A549 (cell line): ENCODE measurements around the gene TNNI2. TPM values are rescaled to one million over a fixed set of nuclear protein-coding genes. Genes with fewer than 3 reads are reported as not detected.

Experiments
- ATAC-seq, 2 experiments: fragments of 200-7000 bp in 1 of 2; fragments of >200 bp in 1 of 2; cut with Nextera tagmentation in 1 of 2; cut with Tn5 transposase in 1 of 2; 3 replicates each; pipeline versions ENCODE4 v1.8.0 to v1.9.1; 2018 to 2020; ENCODE audit warnings: mild to moderate bottlenecking in 1 of 2, moderate library complexity in 1 of 2
- CTCF ChIA-PET: fragments of 300-600 bp; sonication (Branson Sonifier 250); formaldehyde crosslinking; extraction: SDS; loops from one replicate; lab custom pipeline; 2021; ENCODE audit warnings: antibody characterized with exemption, inconsistent platforms; lab: Yijun Ruan, JAX
- POLR2A ChIA-PET: fragments of 350-600 bp; formaldehyde crosslinking; extraction: SDS; loops from one replicate; lab custom pipeline; 2021; ENCODE audit warnings: antibody characterized with exemption, inconsistent platforms; lab: Yijun Ruan, JAX
- DNase-seq, 2 experiments: peaks; one replicate each; pipeline versions ENCODE4 v3.0.0 to v3.0.0-alpha.2; 2011 to 2016; ENCODE audit warnings: low read depth in 1 of 2, low spot score in 1 of 2
- FAIRE-seq: peaks from 2 replicates; lab custom pipeline; 2011; peaks lifted over from hg19 to GRCh38; lab: Jason Lieb, UNC
- H3K27ac ChIP-seq, 2 experiments: fragments of >200 bp; sonication (Bioruptor Twin); formaldehyde crosslinking; 3 replicates each; pipeline ENCODE4 v1.5.1; 2016 to 2017
- H3K4me1 ChIP-seq: fragments of >200 bp; sonication (Bioruptor Twin); formaldehyde crosslinking; 3 replicates; pipeline ENCODE4 v1.6.1; 2016
- H3K4me2 ChIP-seq: fragments of >200 bp; sonication (Bioruptor Twin); formaldehyde crosslinking; 3 replicates; pipeline ENCODE4 v1.6.1; 2016
- H3K4me3 ChIP-seq: fragments of >200 bp; sonication (Bioruptor Twin); formaldehyde crosslinking; 3 replicates; pipeline ENCODE4 v1.5.1; 2016
- H3K9me3 ChIP-seq: fragments of >200 bp; sonication (Bioruptor Twin); formaldehyde crosslinking; 3 replicates; pipeline ENCODE4 v1.6.1; 2016
- BCL3 ChIP-seq: fragments of >200 bp; sonication (Bioruptor Twin); formaldehyde crosslinking; IDR thresholded peaks from 3 replicates; pipeline ENCODE4 v1.6.1; 2016
- BHLHE40 ChIP-seq: IDR thresholded peaks from 2 replicates; pipeline ENCODE4 v1.6.1; 2012; ENCODE audit warnings: low read depth, low read length, inconsistent platforms
- CBX8 ChIP-seq: fragments of 200-600 bp; sonication (generic); IDR thresholded peaks from 2 replicates; pipeline ENCODE4 v1.6.1; 2016
- CEBPB ChIP-seq, 2 experiments: fragments of >200 bp in 1 of 2; sonication (Bioruptor Twin) in 1 of 2; formaldehyde crosslinking in 1 of 2; IDR thresholded peaks; 2 replicates each; pipeline ENCODE4 v1.6.1; 2012 to 2016
- CHD4 ChIP-seq: fragments of 200-600 bp; sonication (generic); IDR thresholded peaks from 2 replicates; pipeline ENCODE4 v1.6.1; 2016; ENCODE audit warnings: antibody characterized with exemption, mild to moderate bottlenecking, borderline replicate concordance
- EHMT2 ChIP-seq: fragments of 200-600 bp; sonication (generic); IDR thresholded peaks from 2 replicates; pipeline ENCODE4 v1.6.1; 2016; ENCODE audit warnings: antibody characterized with exemption, low read depth, mild to moderate bottlenecking, moderate library complexity
- ESRRA ChIP-seq: fragments of 150-350 bp; IDR thresholded peaks from 2 replicates; pipeline ENCODE4 v1.6.1; 2014; ENCODE audit warnings: mild to moderate bottlenecking, low read length, borderline replicate concordance
- FOSB ChIP-seq: fragments of 250-450 bp; sonication (Bioruptor Pico); IDR thresholded peaks from 2 replicates; pipeline ENCODE4 v1.5.0; 2020; ENCODE audit warnings: mild to moderate bottlenecking, moderate library complexity
- FOXS1 ChIP-seq: fragments of 250-450 bp; sonication (Bioruptor Pico); IDR thresholded peaks from 2 replicates; pipeline ENCODE4 v1.5.0; 2020; ENCODE audit warnings: mild to moderate bottlenecking, moderate library complexity
- GATA3 ChIP-seq: IDR thresholded peaks from 2 replicates; pipeline ENCODE4 v1.6.1; 2012; ENCODE audit warnings: borderline replicate concordance
- HES2 ChIP-seq: fragments of >200 bp; sonication (Bioruptor Twin); formaldehyde crosslinking; IDR thresholded peaks from 2 replicates; pipeline ENCODE4 v1.6.1; 2016
- HEYL ChIP-seq: fragments of 250-450 bp; sonication (Bioruptor Pico); IDR thresholded peaks from 2 replicates; pipeline ENCODE4 v1.8.0; 2021; ENCODE audit warnings: mild to moderate bottlenecking, moderate library complexity
- HOXB5 ChIP-seq: fragments of 250-450 bp; sonication (Bioruptor Pico); IDR thresholded peaks from 2 replicates; pipeline ENCODE4 v1.5.0; 2020; ENCODE audit warnings: mild to moderate bottlenecking, moderate library complexity
- JUNB ChIP-seq: fragments of >200 bp; sonication (Bioruptor Twin); formaldehyde crosslinking; IDR thresholded peaks from 2 replicates; pipeline ENCODE4 v1.6.1; 2016
- KDM1A ChIP-seq: fragments of 200-600 bp; sonication (generic); IDR thresholded peaks from 2 replicates; pipeline ENCODE4 v1.6.1; 2016; ENCODE audit warnings: low read depth, mild to moderate bottlenecking
- KDM5A ChIP-seq: fragments of 200-600 bp; sonication (generic); IDR thresholded peaks from 2 replicates; pipeline ENCODE4 v1.6.1; 2016; ENCODE audit warnings: antibody characterized with exemption, mild to moderate bottlenecking
- NPAS2 ChIP-seq: fragments of 250-450 bp; sonication (Bioruptor Pico); IDR thresholded peaks from 2 replicates; pipeline ENCODE4 v1.8.0; 2022; ENCODE audit warnings: mild to moderate bottlenecking, moderate library complexity, borderline replicate concordance
- PHF8 ChIP-seq: fragments of 200-600 bp; sonication (generic); IDR thresholded peaks from 2 replicates; pipeline ENCODE4 v1.6.1; 2016; ENCODE audit warnings: low read depth, mild to moderate bottlenecking, antibody characterized with exemption, moderate library complexity, borderline replicate concordance
- RAD21 ChIP-seq, 2 experiments: fragments of >200 bp in 1 of 2; sonication (Bioruptor Twin) in 1 of 2; formaldehyde crosslinking in 1 of 2; IDR thresholded peaks in 1 of 2; conservative IDR thresholded peaks in 1 of 2; 2 replicates in 1 of 2; 3 replicates in 1 of 2; pipeline ENCODE4 v1.6.1; 2012 to 2018; ENCODE audit warnings: inconsistent platforms in 1 of 2
- RARB ChIP-seq: fragments of 250-450 bp; sonication (Bioruptor Pico); IDR thresholded peaks from 2 replicates; pipeline ENCODE4 v1.8.0; 2021; ENCODE audit warnings: mild to moderate bottlenecking, moderate library complexity
- RCOR1 ChIP-seq: fragments of 150-350 bp; IDR thresholded peaks from 2 replicates; pipeline ENCODE4 v1.6.1; 2014; ENCODE audit warnings: antibody characterized with exemption, low read length, low read depth
- REST ChIP-seq: fragments of 200-600 bp; sonication (generic); IDR thresholded peaks from 2 replicates; pipeline ENCODE4 v1.6.1; 2016; ENCODE audit warnings: antibody characterized with exemption, mild to moderate bottlenecking, moderate library complexity
- RNF2 ChIP-seq: fragments of 200-600 bp; sonication (generic); IDR thresholded peaks from 2 replicates; pipeline ENCODE4 v1.6.1; 2016; ENCODE audit warnings: low read depth, mild to moderate bottlenecking, antibody characterized with exemption, moderate library complexity, borderline replicate concordance
- ZC3H11A ChIP-seq: fragments of 450-650 bp; IDR thresholded peaks from 2 replicates; pipeline ENCODE4 v1.6.1; 2014; ENCODE audit warnings: antibody characterized with exemption, mild to moderate bottlenecking
- WGBS: methylation state at CpG from one replicate; pipeline ENCODE4 v1.1.6; 2017; ENCODE audit errors: missing lambda C conversion rate; 5-methylcytosine and 5-hydroxymethylcytosine counted together
- polyA plus RNA-seq, 4 experiments: library from polyadenylated mRNA; depleted of rRNA in 3 of 4; stranded (reverse); fragments of >200 nt; fragmentation: RNase III in 1 of 4; extraction: RNeasy Plus Mini Kit Qiagen cat#74134 plus additional on column Dnase treatment in 1 of 4; gene quantifications; 2 replicates in 3 of 4; 3 replicates in 1 of 4; pipeline ENCODE4 v1.2.3, GENCODE V29; 2011 to 2017
- TF ChIP-seq, protein P1 (sequence below): IDR thresholded peaks from 2 replicates; pipeline ENCODE4 v1.6.1; 2012

The TNNI2 gene
- polyA plus RNA-seq, 2 of the 4 experiments (the other 2 are of a cell fraction) = not detected

GRCh38 chr11:1887451-1888346, 48.9 kb downstream of the TNNI2 start (continued):
- TF ChIP-seq BCL3 (no peak), NPAS2 (CRISPR knock-in tag) (no peak)

DNA sequence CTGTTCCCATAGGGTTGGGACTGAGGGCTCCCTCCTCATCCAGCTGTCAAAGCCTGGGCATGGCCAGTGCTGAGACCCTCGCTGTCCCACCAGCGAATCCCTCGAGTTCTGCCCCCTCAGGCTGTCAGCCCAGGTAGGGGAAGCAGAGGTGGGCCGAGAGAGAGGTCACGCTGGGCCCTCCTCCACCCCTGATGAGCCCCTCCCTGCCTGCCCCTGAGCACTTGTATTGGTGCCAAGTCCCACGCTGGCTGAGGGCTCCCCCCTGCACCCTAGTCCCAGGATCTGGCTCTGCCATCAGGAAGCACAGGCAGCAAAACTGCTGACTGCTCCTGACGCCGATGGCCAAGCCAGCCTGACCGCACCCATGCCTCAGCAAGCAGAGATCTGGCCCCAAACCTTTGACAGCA, 49.6 kb downstream of the TNNI2 start:
- CTCF ChIA-PET = interaction anchor here (0.6 to 3.2 kb wide), 8 partner anchors 12 to 263 kb away, joined by 3 to 17 read pairs (median 4); no protein-coding TSS in a partner anchor
- 16% methylated on average over 8 of the region's 9 CpGs for WGBS

GRCh38 chr11:1888811-1889210, 50.0 kb downstream of the TNNI2 start:
- WGBS = 63% methylated on average over 4 of the region's 6 CpGs
- CTCF ChIA-PET = interaction anchor here (0.6 to 3.2 kb wide), 6 partner anchors 17 to 263 kb away, joined by 3 to 17 read pairs (median 4); no protein-coding TSS in a partner anchor
- Histone ChIP-seq H3K4me2 (no peak overlapping the region), H3K27ac (no peak overlapping the region), H3K4me1 (no peaks in the 10 kb centered on the region), H3K9me3 (no peaks in the 10 kb centered on the region), H3K4me3 (no peak overlapping the region)
- no peak for DNase-seq
- TF ChIP-seq CHD4 (no peak), RAD21 (conservative IDR thresholded peaks at IDR 0.05 in 1 of 2, IDR thresholded peaks at IDR 0.05 in 1 of 2) (no peak), GATA3 (no peak)
- FAIRE-seq = no peak
- ATAC-seq = no peak
- POLR2A ChIA-PET = no interaction called here

More for the DNA sequence above, 49.6 kb downstream of the TNNI2 start:
- H3K9me3 ChIP-seq = no peaks in the 10 kb centered on the region
- ATAC-seq (no peak), FAIRE-seq (no peak), DNase-seq (no peak)
- H3K4me3 ChIP-seq = no peak overlapping the region
- no peak for TF ChIP-seq KDM1A
- TF ChIP-seq FOSB (CRISPR knock-in tag) = no peak
- no peak for TF ChIP-seq KDM5A
- no peak for TF ChIP-seq PHF8
- no peak for TF ChIP-seq ZC3H11A
- TF ChIP-seq HES2 = no peak
- TF ChIP-seq HOXB5 (CRISPR knock-in tag) = no peak
- TF ChIP-seq RNF2 = no peak
- TF ChIP-seq, protein P1, sequence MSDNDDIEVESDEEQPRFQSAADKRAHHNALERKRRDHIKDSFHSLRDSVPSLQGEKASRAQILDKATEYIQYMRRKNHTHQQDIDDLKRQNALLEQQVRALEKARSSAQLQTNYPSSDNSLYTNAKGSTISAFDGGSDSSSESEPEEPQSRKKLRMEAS = no peak
- no peak for TF ChIP-seq EHMT2
- no peak overlapping the region for H3K4me2 ChIP-seq
- no peak overlapping the region for H3K27ac ChIP-seq
- POLR2A ChIA-PET = no interaction called here
- H3K4me1 ChIP-seq = no peaks in the 10 kb centered on the region

- no peak overlapping the region for H3K4me2 ChIP-seq
- H3K9me3 ChIP-seq = no peaks in the 10 kb centered on the region
- no peak for DNase-seq
- 61% methylated on average over 27 of the region's 34 CpGs for WGBS
- no peak; a peak in 1 of 6 replicates for ATAC-seq
- H3K4me3 ChIP-seq = no peak overlapping the region
- no peaks in the 10 kb centered on the region for H3K4me1 ChIP-seq
- no peak for FAIRE-seq
- POLR2A ChIA-PET = no interaction called here
- CTCF ChIA-PET = interaction anchor here (0.7 to 3.4 kb wide), 7 partner anchors 7 to 262 kb away, joined by 3 to 18 read pairs (median 4); no protein-coding TSS in a partner anchor
- no peak overlapping the region for H3K27ac ChIP-seq
- TF ChIP-seq PHF8 (no peak), BHLHE40 (no peak), HOXB5 (CRISPR knock-in tag) (no peak), HEYL (CRISPR knock-in tag) (no peak), RCOR1 (no peak), GATA3 (no peak), CEBPB (IDR thresholded peaks at IDR 0.05) (no peak), REST (no peak), ESRRA (no peak), CBX8 (no peak), RARB (CRISPR knock-in tag) (no peak), FOXS1 (no peak), EHMT2 (no peak), JUNB (no peak)
Observed at GRCh38 chr11:1889224-1889930, 50.6 kb downstream of the TNNI2 start.
